Ramos (cell line): ENCODE data around the gene SLC35G1.

Source experiments
- in situ Hi-C: fragments of 300-500 bp; cut with MboI; formaldehyde crosslinking; loops from one replicate; pipeline ENCODE4 v1.14.3; 2022; ENCODE audit warnings: low sequenced_read_pairs; ENCODE audit not compliant: unreplicated experiment

SLC35G1 gene

DNA sequence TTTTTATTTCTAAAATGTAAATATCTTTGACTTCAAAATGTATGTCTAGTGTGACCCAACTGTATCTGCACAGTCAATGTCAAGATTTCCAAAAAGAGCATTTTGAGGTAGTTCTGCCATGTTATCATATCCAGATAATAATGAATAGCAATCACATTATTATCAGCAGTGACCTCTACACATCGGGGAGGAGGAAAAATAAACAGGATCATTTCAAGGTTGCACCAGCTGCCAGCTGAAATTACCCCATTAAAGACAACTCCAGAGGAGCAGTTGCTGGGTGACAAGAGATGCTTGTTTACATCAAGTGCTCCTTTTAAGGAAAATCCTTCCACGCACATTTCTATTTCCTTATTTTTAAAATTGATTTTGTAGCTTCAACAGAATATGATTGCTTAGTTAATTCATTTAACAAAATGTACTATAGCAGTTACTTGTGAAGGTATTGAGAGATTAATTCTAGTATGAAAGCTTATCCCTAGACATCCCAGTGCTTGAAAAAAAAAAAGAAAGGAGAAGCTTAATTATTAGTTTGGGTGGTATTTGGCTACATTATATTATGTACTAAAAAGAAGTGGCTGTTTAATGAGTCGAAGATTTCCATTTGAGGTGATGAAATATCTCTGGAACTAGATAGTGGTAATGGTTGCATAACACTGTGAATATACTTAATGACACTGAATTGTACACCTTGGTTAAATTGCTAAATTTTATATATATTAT is 19.3 kb upstream of the SLC35G1 start:
- in situ Hi-C loops = no loop called here

GRCh38 chr10:93875032-93875358 is 18.8 kb upstream of the SLC35G1 start:
- in situ Hi-C loops = no loop called here

GRCh38 chr10:93876381-93876780 is 17.4 kb upstream of the SLC35G1 start:
- in situ Hi-C loops = no loop called here

GRCh38 chr10:93879273-93879672 is 14.5 kb upstream of the SLC35G1 start:
- in situ Hi-C loops = no loop called here

DNA sequence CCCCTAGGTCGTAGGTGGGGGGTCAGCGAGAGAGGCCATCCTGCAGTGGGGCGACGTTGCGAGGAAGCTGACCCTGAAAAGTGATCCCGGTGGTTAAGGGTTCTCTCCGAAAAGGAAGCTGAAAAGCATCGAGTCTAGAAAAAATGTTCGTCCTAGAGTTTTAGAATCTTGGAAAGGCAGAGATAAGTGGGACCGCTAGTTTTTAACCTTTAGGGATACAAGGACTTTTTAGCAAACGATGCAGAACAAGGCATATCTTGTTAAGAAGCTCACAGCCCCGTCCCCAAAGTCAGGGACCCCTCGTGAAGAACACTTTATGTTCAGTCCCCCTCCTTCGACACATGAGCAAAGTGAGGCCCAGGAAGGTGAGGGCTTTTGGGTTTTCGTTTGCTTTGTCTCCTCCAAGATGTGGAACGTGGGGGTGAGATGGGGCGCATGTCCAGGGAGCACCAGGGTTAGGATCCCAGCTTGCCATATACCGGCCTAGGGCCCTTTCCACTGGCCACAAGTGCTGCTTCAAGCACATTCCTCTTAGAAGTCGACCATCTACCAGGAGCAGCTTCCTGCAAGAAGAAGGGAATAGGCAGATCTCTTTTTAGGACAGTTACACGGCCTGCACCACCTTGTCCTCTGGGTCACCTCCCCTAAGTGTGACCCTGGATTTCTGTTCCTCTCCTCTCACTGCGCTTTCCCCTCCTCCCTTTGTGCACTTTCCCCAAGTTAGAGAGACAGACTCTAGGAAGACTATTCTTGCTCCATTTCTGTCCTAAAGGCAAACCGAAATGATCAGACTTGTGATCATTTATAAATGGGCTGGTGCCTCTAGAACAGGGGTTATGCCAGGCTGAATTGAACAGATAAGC is 969 bp downstream of the SLC35G1 start:
- in situ Hi-C loops = no loop called here

DNA sequence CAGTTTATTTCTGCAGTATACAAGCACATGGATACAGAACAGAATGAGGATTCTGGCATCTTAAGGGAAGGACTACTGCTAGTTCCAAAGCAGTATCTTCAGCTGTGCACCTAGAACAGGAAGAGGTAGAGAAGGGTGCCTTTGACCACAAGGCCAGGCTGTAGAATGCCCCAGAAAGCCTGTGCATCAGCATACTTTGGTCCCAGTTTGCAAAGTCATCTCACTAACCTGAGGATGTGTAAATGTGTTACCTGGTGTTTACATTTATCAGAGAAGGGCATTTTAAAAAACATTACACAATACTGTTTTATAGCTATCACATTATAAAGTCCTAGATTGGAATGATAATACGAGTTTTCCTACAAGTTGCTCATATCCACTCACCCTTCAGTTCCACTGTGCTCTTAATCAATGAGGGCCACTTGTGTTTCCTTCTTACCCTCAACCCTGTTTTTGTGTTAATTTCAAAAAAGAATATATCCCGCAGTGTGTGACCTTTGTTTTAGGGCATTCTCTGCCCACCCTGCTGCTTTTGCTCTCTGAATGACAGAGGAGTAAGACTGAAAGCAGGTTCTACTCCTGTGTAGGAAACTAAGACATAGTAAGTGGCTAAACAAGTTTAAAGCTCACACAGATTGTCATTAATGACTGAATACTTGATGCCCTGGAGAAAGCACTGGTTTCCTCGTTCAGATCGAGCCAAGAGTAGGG is 3.4 kb downstream of the SLC35G1 start:
- in situ Hi-C loops = no loop called here

- in situ Hi-C loops = no loop called here
These were observed 5.3 kb downstream of the SLC35G1 start for GRCh38 chr10:93899109-93899508.

DNA sequence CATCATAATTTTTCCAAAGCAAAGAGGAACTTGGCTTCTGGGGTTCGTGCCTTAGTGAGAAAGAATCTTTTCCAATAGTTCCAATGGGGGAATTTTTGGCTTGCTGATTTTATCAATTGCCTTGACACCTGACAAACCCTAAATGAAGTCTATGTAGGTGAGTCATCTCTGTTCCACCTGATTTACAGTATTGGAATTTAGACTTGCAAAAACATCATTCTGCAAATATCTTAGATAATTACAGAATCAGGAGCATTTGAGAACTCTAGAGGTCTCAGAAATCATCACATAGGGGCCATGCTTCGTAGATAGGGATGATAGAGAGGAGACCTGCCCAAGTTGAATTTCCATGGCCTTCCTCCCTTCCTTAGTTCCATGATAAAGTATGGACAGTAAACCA is 9.3 kb downstream of the SLC35G1 start:
- in situ Hi-C loops = no loop called here

- in situ Hi-C loops = no loop called here
These were observed 11.1 kb downstream of the SLC35G1 start for GRCh38 chr10:93904901-93905300.

DNA sequence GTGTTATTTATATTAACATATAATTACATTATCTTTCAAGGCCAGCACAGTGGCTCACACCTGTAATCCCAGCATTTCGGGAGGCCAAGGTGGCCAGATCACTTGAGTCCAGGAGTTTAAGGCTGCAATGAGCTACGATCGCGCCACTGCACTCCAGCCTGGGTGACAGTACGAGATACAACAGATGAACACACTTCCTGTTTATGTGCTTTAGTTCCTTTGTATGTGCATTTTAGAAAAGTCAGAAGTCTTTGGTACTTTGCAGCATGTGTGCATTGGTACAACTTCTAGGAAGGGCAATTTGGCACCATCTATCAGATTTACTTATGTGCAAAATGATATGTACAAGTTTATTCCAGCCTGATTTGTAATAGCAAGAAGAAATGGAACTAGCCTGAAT is 13.3 kb downstream of the SLC35G1 start:
- in situ Hi-C loops = no loop called here

GRCh38 chr10:93911866-93912265 is 18.1 kb downstream of the SLC35G1 start:
- in situ Hi-C loops = no loop called here

- in situ Hi-C loops = no loop called here
These were observed 18.7 kb downstream of the SLC35G1 start for GRCh38 chr10:93912444-93912843.

- in situ Hi-C loops = no loop called here
These were observed 19.9 kb downstream of the SLC35G1 start for GRCh38 chr10:93913706-93914105.

GRCh38 chr10:93915598-93915997 is 21.8 kb downstream of the SLC35G1 start:
- in situ Hi-C loops = no loop called here

- in situ Hi-C loops = no loop called here
These were observed 22.7 kb downstream of the SLC35G1 start for GRCh38 chr10:93916257-93917063.

GRCh38 chr10:93917064-93917391 is 23.2 kb downstream of the SLC35G1 start:
- in situ Hi-C loops = no loop called here

- in situ Hi-C loops = no loop called here
These were observed 24.0 kb downstream of the SLC35G1 start for GRCh38 chr10:93917821-93918220.

GRCh38 chr10:93921338-93921737 is 27.6 kb downstream of the SLC35G1 start:
- in situ Hi-C loops = no loop called here

- in situ Hi-C loops = no loop called here
These were observed 32.8 kb downstream of the SLC35G1 start for GRCh38 chr10:93926613-93927012.

DNA sequence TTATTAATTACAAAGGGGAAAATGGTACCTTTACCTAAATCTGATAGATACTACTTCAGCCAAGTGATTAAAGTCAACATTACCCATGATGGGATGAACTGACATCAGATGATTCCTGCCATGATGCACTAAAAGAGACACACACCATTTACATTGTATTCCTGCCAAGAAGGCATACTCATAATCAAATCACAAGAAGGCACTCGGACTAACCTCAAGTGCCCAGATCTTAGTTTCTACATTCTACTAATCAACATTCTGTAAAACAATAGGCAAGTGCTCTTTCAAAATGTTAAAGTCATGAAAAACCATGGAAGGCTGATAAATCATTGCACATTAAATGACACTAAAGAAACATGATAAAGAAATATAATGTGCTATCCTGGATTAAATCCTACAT is 44.4 kb downstream of the SLC35G1 start:
- in situ Hi-C loops = no loop called here
